VCaP (cell line): ENCODE measurements around the gene PRKAR2B.

Experiments
- H3K27ac ChIP-seq: fragments of 450-650 bp; 2 replicates; pipeline ENCODE4 v1.5.1; 2017
- CTCF ChIP-seq: fragments of 450-650 bp; conservative IDR thresholded peaks from 2 replicates; pipeline ENCODE4 v1.5.1; 2017; ENCODE audit warnings: mild to moderate bottlenecking, moderate library complexity

The PRKAR2B gene

GRCh38 chr7:107130487-107131220 lies 86.1 kb downstream of the PRKAR2B start:
- TF ChIP-seq CTCF: no peak

GRCh38 chr7:107133396-107133795 lies 88.9 kb downstream of the PRKAR2B start:
- no peak for TF ChIP-seq CTCF
- H3K27ac ChIP-seq: no peak overlapping the region

More at GRCh38 chr7:107130487-107131220, 86.1 kb downstream of the PRKAR2B start:
- no peak overlapping the region for H3K27ac ChIP-seq

GRCh38 chr7:107138696-107139420 lies 94.4 kb downstream of the PRKAR2B start:
- H3K27ac ChIP-seq: no peak overlapping the region
- no peak for TF ChIP-seq CTCF

GRCh38 chr7:107143875-107144274 lies 99.4 kb downstream of the PRKAR2B start:
- peak overlapping the region; percentile 41; the same call in 1 of the 2 replicates for H3K27ac ChIP-seq

GRCh38 chr7:107145067-107145838 lies 100.7 kb downstream of the PRKAR2B start:
- peak overlapping the region; percentile 41 for H3K27ac ChIP-seq
- no peak for TF ChIP-seq CTCF

- H3K27ac ChIP-seq: peak overlapping the region; percentile 36
- peak; percentile 86 for TF ChIP-seq CTCF
These were observed 103.2 kb downstream of the PRKAR2B start for GRCh38 chr7:107147464-107148393.

- TF ChIP-seq CTCF: no peak
- H3K27ac ChIP-seq: peak overlapping the region; percentile 36
These were observed 104.2 kb downstream of the PRKAR2B start for GRCh38 chr7:107148721-107149120.
